Esophagus squamous epithelium (tissue), 4 donors: ENCODE data around the gene ADAM12.

ENCODE experiments used
- CTCF ChIP-seq, 6 experiments: fragments of 450-650 bp in 4 of 6; fragments of 200-600 bp in 2 of 6; sonication (generic) in 2 of 6; IDR thresholded peaks; one replicate each; pipeline ENCODE4 v1.5.1; 2016 to 2019; ENCODE audit warnings: antibody characterized with exemption in 6 of 6, mild to moderate bottlenecking in 4 of 6, moderate library complexity in 4 of 6
- POLR2A ChIP-seq, 4 donors: fragments of 450-650 bp; IDR thresholded peaks; one replicate each; pipeline ENCODE4 v1.6.1; 2017; ENCODE audit warnings: antibody characterized with exemption in 4 of 4, mild to moderate bottlenecking in 4 of 4, moderate library complexity in 3 of 4

DNA sequence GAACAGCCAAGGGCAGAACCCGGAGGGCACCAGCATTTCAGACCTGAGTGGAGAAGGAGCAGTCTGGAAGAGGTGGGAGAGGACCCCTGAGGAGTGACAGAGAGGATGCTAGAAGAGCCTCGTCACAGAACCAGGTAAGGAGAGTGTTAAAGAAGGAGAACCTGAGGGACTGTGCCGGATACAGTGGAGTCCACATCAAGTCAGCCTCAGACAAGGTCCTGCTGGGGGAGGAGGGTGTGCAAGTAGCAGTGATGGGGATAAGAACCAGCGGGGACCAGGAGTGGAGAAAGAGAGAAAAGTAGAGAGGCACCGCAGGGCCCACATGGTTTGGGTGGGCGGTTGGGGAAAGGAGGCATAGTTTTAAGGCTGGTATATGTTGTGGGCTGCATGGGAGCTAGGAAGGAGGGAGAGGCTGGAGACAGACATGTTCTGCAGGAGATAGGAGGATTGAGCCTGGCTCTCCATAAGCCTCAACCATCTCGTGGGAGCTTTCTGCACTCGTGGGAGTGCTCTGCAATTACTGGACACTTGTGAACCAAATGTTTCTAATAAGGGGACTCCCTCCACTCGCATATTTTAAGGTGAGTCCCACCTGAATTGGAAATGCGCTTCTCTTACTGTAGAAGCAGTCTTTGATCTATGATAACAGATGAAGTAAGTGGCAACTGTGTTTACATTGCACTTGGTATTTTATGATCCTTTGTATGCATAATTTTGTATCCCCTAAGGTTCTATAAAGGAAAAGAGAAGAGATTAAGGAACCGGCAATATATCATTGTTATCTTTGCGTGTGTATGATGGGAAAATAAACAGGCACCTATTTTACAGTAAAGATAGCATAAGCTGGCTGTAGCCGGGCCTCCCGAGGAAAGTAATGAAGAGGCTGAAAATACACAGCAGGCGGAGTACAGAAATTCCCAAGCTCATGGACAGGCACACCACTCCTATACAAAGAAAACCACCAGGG, 154.8 kb downstream of the ADAM12 start:
- TF ChIP-seq POLR2A (IDR thresholded peaks at IDR 0.05) (no peak), CTCF (IDR thresholded peaks at IDR 0.05) (no peak)
